ENCODE results near the gene ETV3L.

DNA sequence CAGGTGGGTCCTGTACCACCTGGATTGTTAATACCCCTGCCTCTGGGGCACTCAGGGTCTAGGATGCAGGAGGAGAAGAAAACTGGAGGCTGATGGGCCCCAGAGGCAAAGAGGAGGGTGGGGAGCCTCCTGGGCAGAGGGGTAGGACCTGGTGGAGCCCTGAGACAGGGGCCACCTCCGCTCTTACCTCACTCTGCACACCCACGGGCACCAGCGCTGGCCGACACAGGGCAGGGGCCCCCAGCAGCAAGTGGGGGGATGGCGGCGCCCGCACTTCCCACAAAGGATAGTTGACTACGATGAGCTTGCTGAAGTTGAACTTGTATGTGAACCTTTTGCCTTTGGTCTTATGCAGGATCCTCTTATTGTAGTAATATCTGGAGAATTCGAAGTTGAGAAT, 1.1 kb downstream of the ETV3L start:
- no peak for TF ChIP-seq POLR2A (IDR thresholded peaks at IDR 0.05)
- TF ChIP-seq, protein P1, sequence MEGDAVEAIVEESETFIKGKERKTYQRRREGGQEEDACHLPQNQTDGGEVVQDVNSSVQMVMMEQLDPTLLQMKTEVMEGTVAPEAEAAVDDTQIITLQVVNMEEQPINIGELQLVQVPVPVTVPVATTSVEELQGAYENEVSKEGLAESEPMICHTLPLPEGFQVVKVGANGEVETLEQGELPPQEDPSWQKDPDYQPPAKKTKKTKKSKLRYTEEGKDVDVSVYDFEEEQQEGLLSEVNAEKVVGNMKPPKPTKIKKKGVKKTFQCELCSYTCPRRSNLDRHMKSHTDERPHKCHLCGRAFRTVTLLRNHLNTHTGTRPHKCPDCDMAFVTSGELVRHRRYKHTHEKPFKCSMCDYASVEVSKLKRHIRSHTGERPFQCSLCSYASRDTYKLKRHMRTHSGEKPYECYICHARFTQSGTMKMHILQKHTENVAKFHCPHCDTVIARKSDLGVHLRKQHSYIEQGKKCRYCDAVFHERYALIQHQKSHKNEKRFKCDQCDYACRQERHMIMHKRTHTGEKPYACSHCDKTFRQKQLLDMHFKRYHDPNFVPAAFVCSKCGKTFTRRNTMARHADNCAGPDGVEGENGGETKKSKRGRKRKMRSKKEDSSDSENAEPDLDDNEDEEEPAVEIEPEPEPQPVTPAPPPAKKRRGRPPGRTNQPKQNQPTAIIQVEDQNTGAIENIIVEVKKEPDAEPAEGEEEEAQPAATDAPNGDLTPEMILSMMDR (IDR thresholded peaks at IDR 0.05): no peak
